A673 (cell line): ENCODE data around the gene PKN3. TPM values are rescaled to one million over a fixed set of nuclear protein-coding genes. Genes with fewer than 3 reads are reported as not detected.

Experiments
- BruUV-seq: library from RNA; stranded (reverse); fragments of 400-500 nt; replicated peaks from 2 replicates; lab custom pipeline; 2021; lab: Mats Ljungman, UMichigan
- CTCF ChIA-PET: fragments of 300-600 bp; sonication (Branson Sonifier 250); formaldehyde crosslinking; loops from one replicate; lab custom pipeline; 2022; ENCODE audit warnings: antibody characterized with exemption; lab: Charles Lee
- POLR2A ChIA-PET: fragments of 300-600 bp; sonication (Branson Sonifier 250); formaldehyde crosslinking; loops from one replicate; lab custom pipeline; 2022; ENCODE audit warnings: antibody characterized with exemption; ENCODE audit not compliant: low non-redundant PET; lab: Charles Lee
- DNase-seq: peaks from one replicate; pipeline ENCODE4 v3.0.0-alpha.2; 2015; ENCODE audit warnings: low spot score
- H3K27ac ChIP-seq: fragments of 200-600 bp; sonication (generic); 2 replicates; pipeline ENCODE4 v1.5.1; 2016; ENCODE audit warnings: mixed run types, low read depth, mild to moderate bottlenecking, mixed read lengths, antibody characterized with exemption, low read length; ENCODE audit not compliant: poor library complexity, severe bottlenecking
- H3K27me3 ChIP-seq: fragments of 200-600 bp; sonication (generic); replicated peaks from 2 replicates; pipeline ENCODE4 v1.6.1; 2017; ENCODE audit warnings: mixed run types, low read depth, mild to moderate bottlenecking, mixed read lengths, antibody characterized with exemption, low read length; ENCODE audit not compliant: insufficient read depth, poor library complexity
- H3K36me3 ChIP-seq: fragments of 200-600 bp; sonication (generic); 2 replicates; pipeline ENCODE4 v1.6.1; 2016; ENCODE audit warnings: mixed run types, mild to moderate bottlenecking, mixed read lengths, antibody characterized with exemption, low read length; ENCODE audit not compliant: insufficient read depth, poor library complexity, severe bottlenecking
- H3K4me1 ChIP-seq: fragments of 200-600 bp; sonication (generic); 2 replicates; pipeline ENCODE4 v1.6.1; 2017; ENCODE audit warnings: mixed run types, mild to moderate bottlenecking, mixed read lengths, antibody characterized with exemption, low read length; ENCODE audit not compliant: insufficient read depth, poor library complexity, severe bottlenecking
- H3K4me3 ChIP-seq: fragments of 200-600 bp; sonication (generic); 2 replicates; pipeline ENCODE4 v1.5.1; 2016; ENCODE audit warnings: low read depth, mixed run types, mild to moderate bottlenecking, mixed read lengths, low read length; ENCODE audit not compliant: poor library complexity, severe bottlenecking
- H3K9me3 ChIP-seq: fragments of 200-600 bp; sonication (generic); 2 replicates; pipeline ENCODE4 v1.6.1; 2016; ENCODE audit warnings: mixed run types, low read depth, mild to moderate bottlenecking, mixed read lengths, antibody characterized with exemption, low read length; ENCODE audit not compliant: poor library complexity, severe bottlenecking
- CTCF ChIP-seq: fragments of 300-800, 200-600 bp; sonication (generic); conservative IDR thresholded peaks from 2 replicates; pipeline ENCODE4 v1.5.1; 2017; ENCODE audit warnings: low read depth, mild to moderate bottlenecking, antibody characterized with exemption, low read length, moderate library complexity, mixed read lengths
- EZH2 ChIP-seq: fragments of 200-600 bp; sonication (generic); IDR thresholded peaks from 2 replicates; pipeline ENCODE4 v1.6.1; 2017; ENCODE audit warnings: borderline replicate concordance, low read depth, mild to moderate bottlenecking, mixed read lengths, antibody characterized with exemption, low read length; ENCODE audit not compliant: poor library complexity, severe bottlenecking
- intact Hi-C: fragments of 100-400 bp; cut with micrococcal nuclease; formaldehyde crosslinking; loops from one replicate; pipeline ENCODE4 v1.10.0; 2022; ENCODE audit not compliant: unreplicated experiment
- total RNA-seq: library from RNA; stranded (reverse); gene quantifications from 2 replicates; pipeline ENCODE4 v1.2.3, GENCODE V29; 2021

PKN3 gene
- total RNA-seq, 1 experiment from 2014 or later = 12.3 TPM

DNA sequence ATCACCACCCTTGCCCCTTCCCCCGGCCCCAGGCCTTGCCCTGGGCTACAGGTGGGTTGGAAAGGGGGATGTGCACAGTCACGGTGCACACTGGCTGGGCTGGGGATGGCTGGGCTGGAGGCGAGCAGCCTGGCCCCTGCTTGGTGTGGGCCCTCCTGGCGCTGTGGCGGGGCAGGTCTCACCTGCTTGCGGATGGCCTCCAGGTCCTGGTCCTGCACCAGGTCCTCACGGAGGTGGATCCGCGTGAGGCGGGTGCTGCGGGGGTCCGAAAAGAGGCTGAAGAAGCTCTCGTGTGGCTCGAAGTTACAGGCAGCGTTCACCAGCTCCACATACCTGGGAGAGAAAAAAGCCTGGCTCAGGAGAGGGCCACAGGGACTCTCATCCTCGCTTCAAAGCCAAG is 51.3 kb downstream of the PKN3 start:
- Histone ChIP-seq H3K4me1 (no peaks in the 10 kb centered on the region), H3K9me3 (no peaks in the 10 kb centered on the region), H3K27ac (no peak overlapping the region), H3K36me3 (no peaks in the 10 kb centered on the region), H3K4me3 (no peak overlapping the region), H3K27me3 (no peaks in the 10 kb centered on the region)
- DNase-seq = no peak
- POLR2A ChIA-PET = no interaction called here
- no peak for TF ChIP-seq EZH2
- no peak for TF ChIP-seq CTCF
- CTCF ChIA-PET = no interaction called here
- BruUV-seq = no TSS peak
- intact Hi-C loops = no loop called here

GRCh38 chr9:128757602-128758001 is 55.3 kb downstream of the PKN3 start:
- ChIA-PET POLR2A (interaction anchor here (0.6 kb wide), 1 partner anchor 19 kb away, joined by 6 read pairs; no protein-coding TSS in a partner anchor), CTCF (no interaction called here)

DNA sequence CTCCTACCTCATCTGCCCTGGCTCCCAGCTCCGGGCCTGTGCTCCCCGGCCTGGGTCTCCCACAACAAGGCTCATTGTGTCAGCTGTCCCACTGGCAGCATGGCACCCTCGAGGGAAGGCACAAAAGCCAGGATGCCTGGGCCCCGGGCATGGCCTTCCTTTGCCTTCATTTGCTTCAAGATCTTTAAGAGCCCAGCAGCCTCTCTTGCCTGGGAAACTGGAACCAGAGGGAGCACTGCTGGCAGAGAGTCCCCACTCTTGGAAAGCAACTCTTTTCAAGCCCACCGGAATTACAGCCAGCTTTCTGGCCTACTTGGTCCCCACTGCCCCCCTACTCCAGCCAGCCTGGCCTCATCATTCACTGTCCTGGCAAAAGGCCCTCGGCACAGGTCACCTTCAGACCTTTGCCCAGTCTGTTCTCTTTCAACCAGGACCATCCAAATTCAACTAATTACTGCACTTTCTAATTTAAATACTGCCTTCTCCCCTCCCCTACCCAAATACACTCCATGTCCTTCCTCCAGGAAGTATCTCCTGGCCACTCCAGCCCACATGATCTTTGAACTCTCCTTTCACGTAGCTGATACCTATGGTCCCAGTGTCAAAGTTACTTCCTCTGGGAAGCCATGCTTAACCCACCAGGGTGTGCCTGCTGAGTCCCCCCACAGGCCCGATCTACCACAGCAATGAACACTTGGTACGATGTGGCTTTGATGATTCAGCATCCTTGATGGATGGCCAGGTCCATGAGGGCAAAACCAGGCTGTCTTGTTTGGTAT is 60.6 kb downstream of the PKN3 start:
- DNase-seq = no peak
- TF ChIP-seq CTCF = no peak
- TF ChIP-seq EZH2 = no peak
- ChIA-PET POLR2A (no interaction called here), CTCF (no interaction called here)
- H3K4me1 ChIP-seq = no peaks in the 10 kb centered on the region
- H3K4me3 ChIP-seq = no peak overlapping the region
- no peaks in the 10 kb centered on the region for H3K36me3 ChIP-seq
- H3K27me3 ChIP-seq = no peaks in the 10 kb centered on the region
- no TSS peak for BruUV-seq
- H3K27ac ChIP-seq = no peak overlapping the region
- intact Hi-C loops = no loop called here
- H3K9me3 ChIP-seq = no peaks in the 10 kb centered on the region

More at GRCh38 chr9:128757602-128758001, 55.3 kb downstream of the PKN3 start:
- Histone ChIP-seq H3K9me3 (no peaks in the 10 kb centered on the region), H3K27ac (no peak overlapping the region), H3K4me3 (no peak overlapping the region), H3K4me1 (no peaks in the 10 kb centered on the region), H3K27me3 (no peaks in the 10 kb centered on the region), H3K36me3 (no peaks in the 10 kb centered on the region)
- no TSS peak for BruUV-seq
- intact Hi-C loops = no loop called here
- no peak for DNase-seq
- no peak for TF ChIP-seq EZH2
- TF ChIP-seq CTCF = no peak
